HG03139 (cell line): ENCODE data around the gene TMEM192.
"Not testable (repeated sequence)": the region's sequence is repeated elsewhere in the genome, so short reads cannot be mapped to it uniquely, and the experiment has no call there.

Experiments used
- ATAC-seq: cut with Tn5 transposase; IDR thresholded peaks from one replicate; pipeline ENCODE4 v1.9.1; 2021; ENCODE audit not compliant: unreplicated experiment

Gene TMEM192

GRCh38 chr4:165094873-165095272, 17.8 kb downstream of the TMEM192 start:
- no peak for ATAC-seq

- not testable (repeated sequence) for ATAC-seq
These were observed 20.5 kb downstream of the TMEM192 start for GRCh38 chr4:165092187-165092586.

- no peak for ATAC-seq
These were observed 24.3 kb downstream of the TMEM192 start for GRCh38 chr4:165088366-165088765.

- no peak for ATAC-seq
These were observed 26.7 kb downstream of the TMEM192 start for GRCh38 chr4:165085946-165086345.

GRCh38 chr4:165084787-165085186, 27.9 kb downstream of the TMEM192 start:
- ATAC-seq: not testable (repeated sequence)

GRCh38 chr4:165079476-165079875, 33.2 kb downstream of the TMEM192 start:
- ATAC-seq: no peak

- ATAC-seq: no peak
These were observed 35.6 kb downstream of the TMEM192 start for GRCh38 chr4:165077034-165077578.

GRCh38 chr4:165073346-165073745, 39.3 kb downstream of the TMEM192 start:
- not testable (repeated sequence) for ATAC-seq

GRCh38 chr4:165070560-165070959, 42.1 kb downstream of the TMEM192 start:
- ATAC-seq: no peak

- ATAC-seq: no peak
These were observed 51.7 kb downstream of the TMEM192 start for GRCh38 chr4:165060938-165061337.

- no peak for ATAC-seq
These were observed 53.3 kb downstream of the TMEM192 start for GRCh38 chr4:165059386-165059785.

GRCh38 chr4:165058666-165059065, 54.0 kb downstream of the TMEM192 start:
- no peak for ATAC-seq

- no peak for ATAC-seq
These were observed 57.1 kb downstream of the TMEM192 start for GRCh38 chr4:165055601-165056000.

- ATAC-seq: no peak
These were observed 59.0 kb downstream of the TMEM192 start, which contains the start of gene TRIM75 for GRCh38 chr4:165053645-165054044. Gene TRIM75, plus strand, starts transcription at chr4:165053866. Its CDS starts 5,282 bp downstream, at chr4:165059148.

GRCh38 chr4:165052627-165053026, 60.0 kb downstream of the TMEM192 start:
- ATAC-seq: no peak

- no peak for ATAC-seq
These were observed 64.5 kb downstream of the TMEM192 start for GRCh38 chr4:165048170-165048569.

GRCh38 chr4:165031436-165032211, 81.0 kb downstream of the TMEM192 start, which contains the start of gene TRIM60:
Gene TRIM60, plus strand, starts transcription at chr4:165031999. Its CDS starts 8,074 bp downstream, at chr4:165040073.
- ATAC-seq: no peak

- no peak for ATAC-seq
These were observed 84.8 kb downstream of the TMEM192 start for GRCh38 chr4:165027762-165028402.

GRCh38 chr4:165025782-165026181, 86.9 kb downstream of the TMEM192 start:
- ATAC-seq: not testable (repeated sequence)
